ENCODE data around the gene HSDL2. TPM values are rescaled to one million over a fixed set of nuclear protein-coding genes. Genes with fewer than 3 reads are reported as not detected.
"Not testable (repeated sequence)": the region's sequence is repeated elsewhere in the genome, so short reads cannot be mapped to it uniquely, and the experiment has no call there.

Gene HSDL2
- total RNA-seq, 1 donor from 2014 or later, result 27.8 TPM

GRCh38 chr9:112354081-112354743 lies 25.7 kb upstream of the HSDL2 start:
- H3K4me3 Mint-ChIP-seq (ENCODE audit: low read depth), result no peak overlapping the region
- no peak for DNase-seq (ENCODE audit: low spot score, unreplicated experiment)
- H3K27me3 Mint-ChIP-seq, result no peaks in the 10 kb centered on the region
- peaks cover 3% of the 10 kb centered on the region for H3K9me3 Mint-ChIP-seq (ENCODE audit: low read depth)
- H3K36me3 Mint-ChIP-seq (ENCODE audit: insufficient read depth), result no peaks in the 10 kb centered on the region
- peaks cover 19% of the 10 kb centered on the region for H3K4me1 Mint-ChIP-seq (ENCODE audit: low read depth)
- TF ChIP-seq CTCF (IDR thresholded peaks at IDR 0.05; ENCODE audit: unreplicated experiment), result no peak
- no peak overlapping the region for H3K27ac Mint-ChIP-seq

- Mint-ChIP-seq H3K27me3 (no peaks in the 10 kb centered on the region), H3K4me3 (ENCODE audit: low read depth) (no peak overlapping the region), H3K9me3 (ENCODE audit: low read depth) (peaks cover 3% of the 10 kb centered on the region), H3K27ac (no peak overlapping the region), H3K36me3 (ENCODE audit: insufficient read depth) (no peaks in the 10 kb centered on the region), H3K4me1 (ENCODE audit: low read depth) (peaks cover 19% of the 10 kb centered on the region)
- TF ChIP-seq CTCF (IDR thresholded peaks at IDR 0.05; ENCODE audit: unreplicated experiment), result no peak
- DNase-seq (ENCODE audit: low spot score, unreplicated experiment), result no peak
These were observed 24.4 kb upstream of the HSDL2 start for GRCh38 chr9:112355427-112355897.

GRCh38 chr9:112360047-112360804 lies 19.7 kb upstream of the HSDL2 start:
- H3K9me3 Mint-ChIP-seq (ENCODE audit: low read depth), result peaks cover 2% of the 10 kb centered on the region
- no peak for DNase-seq (ENCODE audit: low spot score, unreplicated experiment)
- no peak overlapping the region for H3K27ac Mint-ChIP-seq
- H3K4me1 Mint-ChIP-seq (ENCODE audit: low read depth), result no peaks in the 10 kb centered on the region
- H3K27me3 Mint-ChIP-seq, result no peaks in the 10 kb centered on the region
- peaks cover 1% of the 10 kb centered on the region for H3K36me3 Mint-ChIP-seq (ENCODE audit: insufficient read depth)
- TF ChIP-seq CTCF (IDR thresholded peaks at IDR 0.05; ENCODE audit: unreplicated experiment), result no peak
- no peak overlapping the region for H3K4me3 Mint-ChIP-seq (ENCODE audit: low read depth)

GRCh38 chr9:112361601-112362000 lies 18.3 kb upstream of the HSDL2 start:
- H3K27me3 Mint-ChIP-seq, result no peaks in the 10 kb centered on the region
- peaks cover 8% of the 10 kb centered on the region for H3K9me3 Mint-ChIP-seq (ENCODE audit: low read depth)
- no peak overlapping the region for H3K4me3 Mint-ChIP-seq (ENCODE audit: low read depth)
- DNase-seq (ENCODE audit: low spot score, unreplicated experiment), result no peak
- peaks cover 4% of the 10 kb centered on the region for H3K36me3 Mint-ChIP-seq (ENCODE audit: insufficient read depth)
- H3K27ac Mint-ChIP-seq, result no peak overlapping the region
- H3K4me1 Mint-ChIP-seq (ENCODE audit: low read depth), result no peaks in the 10 kb centered on the region
- TF ChIP-seq CTCF (IDR thresholded peaks at IDR 0.05; ENCODE audit: unreplicated experiment), result peak; percentile 71

GRCh38 chr9:112364761-112365160 lies 15.1 kb upstream of the HSDL2 start:
- no peak for TF ChIP-seq CTCF (IDR thresholded peaks at IDR 0.05; ENCODE audit: unreplicated experiment)
- Mint-ChIP-seq H3K4me1 (ENCODE audit: low read depth) (no peaks in the 10 kb centered on the region), H3K27me3 (no peaks in the 10 kb centered on the region), H3K36me3 (ENCODE audit: insufficient read depth) (peaks cover 7% of the 10 kb centered on the region), H3K27ac (no peak overlapping the region), H3K9me3 (ENCODE audit: low read depth) (peaks cover 18% of the 10 kb centered on the region), H3K4me3 (ENCODE audit: low read depth) (no peak overlapping the region)
- no peak for DNase-seq (ENCODE audit: low spot score, unreplicated experiment)

- H3K4me3 Mint-ChIP-seq (ENCODE audit: low read depth); H3K27me3 Mint-ChIP-seq; H3K36me3 Mint-ChIP-seq (ENCODE audit: insufficient read depth); H3K4me1 Mint-ChIP-seq (ENCODE audit: low read depth); H3K27ac Mint-ChIP-seq; DNase-seq (ENCODE audit: low spot score, unreplicated experiment): not testable (repeated sequence)
- peaks cover 21% of the 10 kb centered on the region for H3K9me3 Mint-ChIP-seq (ENCODE audit: low read depth)
These were observed 14.7 kb upstream of the HSDL2 start for GRCh38 chr9:112365257-112365656.

Measured in progenitor cell of endocrine pancreas (in vitro differentiated cells).